ENCODE results near the gene MFGE8.

Gene MFGE8

DNA sequence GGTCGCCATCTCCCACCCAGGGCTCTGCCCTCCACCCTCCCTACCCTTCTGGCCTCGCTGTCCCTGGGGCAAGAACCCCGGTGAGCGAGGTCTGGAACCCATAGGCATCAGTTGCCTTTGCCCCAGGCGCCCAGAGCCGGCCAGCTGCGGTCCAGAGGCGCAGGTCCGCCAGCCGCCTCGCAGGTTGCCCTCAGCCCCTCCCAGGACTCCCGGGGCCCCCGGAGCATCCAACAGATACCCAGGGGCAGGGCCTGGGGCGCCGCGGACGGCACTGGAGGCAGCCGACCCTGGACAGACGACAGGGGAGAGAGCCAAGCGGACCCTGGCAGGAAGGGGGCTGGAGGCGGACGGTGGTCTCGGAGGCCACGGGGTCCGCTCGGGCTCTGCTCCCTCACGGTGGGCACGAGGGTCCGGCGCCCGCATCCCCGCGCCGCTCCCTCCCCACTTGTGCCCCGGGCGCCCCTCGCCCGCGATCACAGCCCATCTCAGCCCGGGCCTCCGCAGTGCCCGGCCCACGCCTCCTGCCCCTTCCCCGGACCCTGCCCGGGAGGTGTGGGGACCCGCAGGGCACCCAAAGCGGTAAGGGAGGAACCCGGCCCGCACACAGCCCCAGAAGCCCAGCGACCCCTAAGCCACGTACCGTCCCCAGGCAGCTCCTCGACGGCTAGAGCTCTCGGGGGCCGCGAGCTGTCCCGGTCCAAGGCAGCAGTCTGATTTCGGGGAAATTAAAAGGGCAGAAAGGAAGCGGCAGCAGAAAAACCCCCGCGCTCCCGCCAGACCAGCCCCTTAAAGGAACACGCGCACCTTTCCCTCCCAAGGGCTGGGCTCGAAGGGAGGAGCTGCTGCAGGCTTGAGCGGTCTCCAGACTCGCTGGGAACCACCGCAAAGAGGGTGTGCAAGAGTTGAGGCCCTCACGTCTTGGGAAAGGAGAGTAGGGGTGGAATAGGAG is 18.1 kb downstream of the MFGE8 start, which contains the start of gene HAPLN3:
Gene HAPLN3, minus strand, starts transcription at position 726 of the 949 bp plus-strand sequence. CDS start 8,246 bp downstream, outside the sequence.
- ChIA-PET POLR2A (no interaction called here), CTCF (interaction anchor here (0.8 to 1.3 kb wide), 2 partner anchors 10 to 17 kb away, joined by 3 to 4 read pairs; no protein-coding TSS in a partner anchor)
- Histone ChIP-seq H3K9me3 (ENCODE audit: control extremely low read depth in 1 of 5, control insufficient read depth in 4 of 5, insufficient read depth in 2 of 5, low read depth in 1 of 5, low read length in 4 of 5) (no peaks in the 10 kb centered on the region), H3K27ac (ENCODE audit: insufficient read depth in 1 of 2, low read depth in 1 of 2, low read length in 2 of 2, poor library complexity in 1 of 2, severe bottlenecking in 2 of 2) (no peak within 1 kb of the TSS), H3K36me3 (ENCODE audit: control insufficient read depth in 4 of 4, insufficient read depth in 4 of 4, low read length in 3 of 4) (peaks cover 0 to 2% (median 1%) of the 10 kb centered on the region in 4 experiments), H3K4me1 (ENCODE audit: control extremely low read depth in 1 of 4, control insufficient read depth in 4 of 4, insufficient read depth in 4 of 4, low read length in 3 of 4) (peaks cover 0 to 35% (median 28%) of the 10 kb centered on the region in 4 experiments), H3K27me3 (replicated peaks in 2 of 5; ENCODE audit: control insufficient read depth in 4 of 5, insufficient read depth in 5 of 5, low read length in 4 of 5) (peaks cover 2 to 19% (median 8%) of the 10 kb centered on the region in 5 experiments), H3K4me3 (ENCODE audit: control insufficient read depth in 1 of 7, extremely low read depth in 1 of 7, insufficient read depth in 4 of 7, low read depth in 2 of 7, low read length in 6 of 7) (peak within 1 kb of the TSS; percentile 22 to 79 (median 62))
- WGBS (ENCODE audit: insufficient coverage): 2% methylated on average over 67 of the region's 70 CpGs
- DNase-seq: peak in 2 of 3 donors; percentile 50

DNA sequence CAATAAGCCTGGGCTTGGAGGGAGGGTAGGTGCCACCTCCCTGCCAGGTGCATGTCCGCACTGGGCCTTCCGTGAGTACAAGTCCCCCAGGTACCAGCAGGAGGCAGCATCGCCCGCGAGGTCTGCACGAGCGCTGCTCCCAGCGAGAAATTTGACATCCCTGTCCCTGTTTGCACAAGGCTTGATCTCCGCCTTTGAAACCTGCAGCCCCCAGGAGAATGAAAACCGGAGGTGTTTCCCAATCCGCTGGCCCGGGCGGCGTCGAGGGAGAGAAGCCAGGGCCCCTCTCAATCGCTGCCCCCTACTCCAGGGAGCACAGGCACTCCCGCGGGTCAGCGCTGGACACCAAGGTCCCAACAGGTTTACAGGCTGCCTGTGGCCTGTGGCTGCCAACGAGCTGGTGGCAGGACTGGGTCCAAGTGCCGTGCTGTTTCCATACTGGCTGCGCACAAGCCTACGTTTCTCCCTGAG is 18.8 kb downstream of the MFGE8 start:
- DNase-seq: peak; percentile 49 to 66 (median 65)
- H3K27me3 ChIP-seq (replicated peaks in 2 of 5; ENCODE audit: control insufficient read depth in 4 of 5, insufficient read depth in 5 of 5, low read length in 4 of 5): peaks cover 2 to 19% (median 8%) of the 10 kb centered on the region in 5 experiments
- peaks cover 0 to 35% (median 28%) of the 10 kb centered on the region in 4 experiments for H3K4me1 ChIP-seq (ENCODE audit: control extremely low read depth in 1 of 4, control insufficient read depth in 4 of 4, insufficient read depth in 4 of 4, low read length in 3 of 4)
- WGBS (ENCODE audit: insufficient coverage): under 1% methylated on average over 22 of the region's 23 CpGs
- peak overlapping the region in 5 of 7 experiments; percentile 43 to 79 (median 67) for H3K4me3 ChIP-seq (ENCODE audit: control insufficient read depth in 1 of 7, extremely low read depth in 1 of 7, insufficient read depth in 4 of 7, low read depth in 2 of 7, low read length in 6 of 7)
- peaks cover 0 to 2% (median 1%) of the 10 kb centered on the region in 4 experiments for H3K36me3 ChIP-seq (ENCODE audit: control insufficient read depth in 4 of 4, insufficient read depth in 4 of 4, low read length in 3 of 4)
- no peak overlapping the region for H3K27ac ChIP-seq (ENCODE audit: insufficient read depth in 1 of 2, low read depth in 1 of 2, low read length in 2 of 2, poor library complexity in 1 of 2, severe bottlenecking in 2 of 2)
- no peaks in the 10 kb centered on the region for H3K9me3 ChIP-seq (ENCODE audit: control extremely low read depth in 1 of 5, control insufficient read depth in 4 of 5, insufficient read depth in 2 of 5, low read depth in 1 of 5, low read length in 4 of 5)
- CTCF ChIA-PET: interaction anchor here (1.3 kb wide), 1 partner anchor 18 kb away, joined by 4 read pairs; no protein-coding TSS in a partner anchor
- POLR2A ChIA-PET: no interaction called here

DNA sequence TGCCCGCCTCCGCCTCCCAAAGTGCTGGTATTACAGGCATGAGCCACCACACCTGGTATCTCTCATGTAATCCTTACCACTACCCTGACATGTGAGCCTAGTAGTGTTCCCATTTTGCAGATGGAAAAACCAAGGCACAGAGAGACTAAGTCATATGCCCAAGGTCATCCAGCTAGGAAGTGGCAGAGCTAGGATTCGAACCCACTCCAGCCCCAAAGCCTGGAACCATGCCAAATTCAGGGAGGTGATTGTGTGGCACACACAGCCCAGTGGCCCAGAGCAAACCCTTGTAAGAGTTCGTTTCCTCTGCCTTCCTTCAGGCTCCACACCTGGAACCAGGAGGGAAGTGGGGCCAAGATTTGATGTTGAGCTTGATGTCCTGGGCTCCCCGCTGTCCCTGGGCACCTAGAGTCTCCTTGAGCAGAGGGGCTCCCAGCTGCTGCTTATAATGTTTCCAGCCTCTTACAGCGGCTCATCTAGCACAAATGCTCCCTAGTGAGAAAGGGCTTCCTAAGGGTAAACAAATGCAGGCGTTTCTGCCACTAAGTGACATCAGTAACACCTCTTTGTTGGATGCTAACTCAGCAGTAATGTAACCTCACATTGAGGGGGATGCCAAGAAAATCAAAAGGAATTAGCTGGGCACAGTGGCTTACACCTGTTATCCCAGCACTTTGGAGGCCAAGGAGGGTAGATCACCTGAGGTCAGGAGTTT is 21.5 kb downstream of the MFGE8 start:
- ChIA-PET CTCF (interaction anchor here (0.7 to 2.6 kb wide), 8 partner anchors 10 to 287 kb away, joined by 3 to 15 read pairs (median 4); no protein-coding TSS in a partner anchor), POLR2A (no interaction called here)
- Histone ChIP-seq H3K36me3 (ENCODE audit: control insufficient read depth in 4 of 4, insufficient read depth in 4 of 4, low read length in 3 of 4) (no peaks in the 10 kb centered on the region), H3K27me3 (replicated peaks in 2 of 5; ENCODE audit: control insufficient read depth in 4 of 5, insufficient read depth in 5 of 5, low read length in 4 of 5) (peaks cover 2 to 19% (median 8%) of the 10 kb centered on the region in 5 experiments), H3K9me3 (ENCODE audit: control extremely low read depth in 1 of 5, control insufficient read depth in 4 of 5, insufficient read depth in 2 of 5, low read depth in 1 of 5, low read length in 4 of 5) (no peaks in the 10 kb centered on the region), H3K4me3 (ENCODE audit: control insufficient read depth in 1 of 7, extremely low read depth in 1 of 7, insufficient read depth in 4 of 7, low read depth in 2 of 7, low read length in 6 of 7) (no peak overlapping the region), H3K27ac (ENCODE audit: insufficient read depth in 1 of 2, low read depth in 1 of 2, low read length in 2 of 2, poor library complexity in 1 of 2, severe bottlenecking in 2 of 2) (no peak overlapping the region), H3K4me1 (ENCODE audit: control extremely low read depth in 1 of 4, control insufficient read depth in 4 of 4, insufficient read depth in 4 of 4, low read length in 3 of 4) (peaks cover 0 to 22% (median 15%) of the 10 kb centered on the region in 4 experiments)
- DNase-seq: no peak
- 88% methylated on average over 6 of the region's 7 CpGs for WGBS (ENCODE audit: insufficient coverage)

DNA sequence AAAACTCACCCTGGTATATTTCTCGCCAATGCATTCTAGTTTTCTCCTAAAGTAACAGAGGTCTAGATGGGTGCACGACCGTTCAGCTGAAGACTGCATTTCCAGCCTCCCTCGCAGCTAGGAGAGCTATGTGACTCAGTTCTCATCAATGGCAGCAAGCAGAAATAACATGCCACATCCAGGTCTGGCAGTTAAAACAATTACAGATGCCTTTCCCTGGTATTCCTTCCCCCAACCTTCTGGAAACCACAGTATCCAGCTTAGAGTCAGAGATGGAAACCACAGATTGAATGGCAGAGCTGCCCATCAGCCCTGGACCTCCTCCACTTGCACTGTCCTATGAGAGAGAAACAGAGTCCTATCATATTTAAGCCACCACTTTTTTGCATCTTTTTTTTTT is 22.7 kb downstream of the MFGE8 start:
- Histone ChIP-seq H3K4me1 (ENCODE audit: control extremely low read depth in 1 of 4, control insufficient read depth in 4 of 4, insufficient read depth in 4 of 4, low read length in 3 of 4) (peaks cover 0 to 16% (median 12%) of the 10 kb centered on the region in 4 experiments), H3K27ac (ENCODE audit: insufficient read depth in 1 of 2, low read depth in 1 of 2, low read length in 2 of 2, poor library complexity in 1 of 2, severe bottlenecking in 2 of 2) (no peak overlapping the region), H3K4me3 (ENCODE audit: control insufficient read depth in 1 of 7, extremely low read depth in 1 of 7, insufficient read depth in 4 of 7, low read depth in 2 of 7, low read length in 6 of 7) (no peak overlapping the region), H3K27me3 (replicated peaks in 2 of 5; ENCODE audit: control insufficient read depth in 4 of 5, insufficient read depth in 5 of 5, low read length in 4 of 5) (peaks cover 2 to 16% (median 6%) of the 10 kb centered on the region in 5 experiments), H3K9me3 (ENCODE audit: control extremely low read depth in 1 of 5, control insufficient read depth in 4 of 5, insufficient read depth in 2 of 5, low read depth in 1 of 5, low read length in 4 of 5) (no peaks in the 10 kb centered on the region), H3K36me3 (ENCODE audit: control insufficient read depth in 4 of 4, insufficient read depth in 4 of 4, low read length in 3 of 4) (no peaks in the 10 kb centered on the region)
- WGBS (ENCODE audit: insufficient coverage): 98% methylated on average over 4 of the region's 4 CpGs
- no peak for DNase-seq
- CTCF ChIA-PET: interaction anchor here (0.7 to 2.5 kb wide), 5 partner anchors 11 to 168 kb away, joined by 3 to 15 read pairs (median 4); no protein-coding TSS in a partner anchor
- POLR2A ChIA-PET: no interaction called here

DNA sequence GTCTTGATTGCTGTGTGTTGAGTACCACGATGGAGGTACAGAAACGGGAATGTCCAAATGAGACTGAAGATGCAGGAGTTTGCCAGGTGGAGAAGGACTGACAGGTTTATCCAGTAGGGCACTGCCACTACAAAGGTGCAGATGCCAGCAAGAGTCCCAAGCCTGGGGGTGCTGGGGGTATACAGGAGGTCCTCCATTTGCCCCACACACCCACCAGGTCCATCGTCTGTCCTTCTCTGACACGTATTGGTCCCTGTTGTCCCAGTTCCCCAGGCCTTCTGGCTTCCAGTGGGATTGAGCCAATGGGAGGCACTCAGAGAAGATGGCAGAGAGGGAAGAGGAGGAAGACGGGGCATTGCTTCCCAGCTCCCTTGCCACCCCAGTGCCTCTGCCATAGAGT is 24.5 kb downstream of the MFGE8 start:
- no peak for DNase-seq
- Histone ChIP-seq H3K4me1 (ENCODE audit: control extremely low read depth in 1 of 4, control insufficient read depth in 4 of 4, insufficient read depth in 4 of 4, low read length in 3 of 4) (no peaks in the 10 kb centered on the region), H3K27ac (ENCODE audit: insufficient read depth in 1 of 2, low read depth in 1 of 2, low read length in 2 of 2, poor library complexity in 1 of 2, severe bottlenecking in 2 of 2) (no peak overlapping the region), H3K36me3 (ENCODE audit: control insufficient read depth in 4 of 4, insufficient read depth in 4 of 4, low read length in 3 of 4) (peaks cover 0 to 2% (median 0%) of the 10 kb centered on the region in 4 experiments), H3K4me3 (ENCODE audit: control insufficient read depth in 1 of 7, extremely low read depth in 1 of 7, insufficient read depth in 4 of 7, low read depth in 2 of 7, low read length in 6 of 7) (no peak overlapping the region), H3K9me3 (ENCODE audit: control extremely low read depth in 1 of 5, control insufficient read depth in 4 of 5, insufficient read depth in 2 of 5, low read depth in 1 of 5, low read length in 4 of 5) (no peaks in the 10 kb centered on the region), H3K27me3 (replicated peaks in 2 of 5; ENCODE audit: control insufficient read depth in 4 of 5, insufficient read depth in 5 of 5, low read length in 4 of 5) (no peaks in the 10 kb centered on the region)
- POLR2A ChIA-PET: no interaction called here
- CTCF ChIA-PET: interaction anchor here (0.9 kb wide), 1 partner anchor 15 kb away, joined by 5 read pairs; no protein-coding TSS in a partner anchor
- WGBS (ENCODE audit: insufficient coverage): 100% methylated on average over 2 of the region's 5 CpGs

DNA sequence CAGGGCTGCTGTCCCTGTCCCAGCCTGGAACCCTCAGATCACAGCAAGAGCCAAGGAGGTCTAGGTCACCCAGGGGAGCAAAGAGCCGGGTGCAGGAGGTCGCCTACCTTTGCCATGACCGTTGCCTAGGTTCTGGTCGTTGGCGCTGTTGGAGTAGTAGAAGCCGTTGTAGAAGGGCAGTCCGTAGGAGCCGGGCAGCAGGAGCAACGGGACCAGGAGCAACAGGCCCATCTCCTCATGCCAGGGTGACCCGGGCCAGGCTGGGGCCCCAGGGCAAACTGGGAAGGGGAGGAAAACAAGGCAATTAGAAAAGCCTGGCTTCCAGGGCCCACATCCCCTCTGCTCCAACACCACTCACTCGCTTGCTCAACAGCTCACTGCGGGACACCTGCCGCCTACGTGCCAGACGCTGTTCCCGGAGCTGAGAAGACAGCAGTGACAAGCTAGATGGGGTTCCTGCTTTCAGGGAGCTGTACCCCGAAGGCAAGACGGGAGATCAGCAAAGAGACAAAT is 26.1 kb downstream of the MFGE8 start:
- ChIA-PET POLR2A (no interaction called here), CTCF (interaction anchor here (0.7 kb wide), 1 partner anchor 8 kb away, joined by 3 read pairs; no protein-coding TSS in a partner anchor)
- peaks cover 0 to 2% (median 0%) of the 10 kb centered on the region in 4 experiments for H3K36me3 ChIP-seq (ENCODE audit: control insufficient read depth in 4 of 4, insufficient read depth in 4 of 4, low read length in 3 of 4)
- H3K4me1 ChIP-seq (ENCODE audit: control extremely low read depth in 1 of 4, control insufficient read depth in 4 of 4, insufficient read depth in 4 of 4, low read length in 3 of 4): no peaks in the 10 kb centered on the region
- no peaks in the 10 kb centered on the region for H3K27me3 ChIP-seq (replicated peaks in 2 of 5; ENCODE audit: control insufficient read depth in 4 of 5, insufficient read depth in 5 of 5, low read length in 4 of 5)
- DNase-seq: no peak
- WGBS (ENCODE audit: insufficient coverage): 97% methylated on average over 18 of the region's 18 CpGs
- no peaks in the 10 kb centered on the region for H3K9me3 ChIP-seq (ENCODE audit: control extremely low read depth in 1 of 5, control insufficient read depth in 4 of 5, insufficient read depth in 2 of 5, low read depth in 1 of 5, low read length in 4 of 5)
- no peak overlapping the region for H3K4me3 ChIP-seq (ENCODE audit: control insufficient read depth in 1 of 7, extremely low read depth in 1 of 7, insufficient read depth in 4 of 7, low read depth in 2 of 7, low read length in 6 of 7)
- no peak overlapping the region for H3K27ac ChIP-seq (ENCODE audit: insufficient read depth in 1 of 2, low read depth in 1 of 2, low read length in 2 of 2, poor library complexity in 1 of 2, severe bottlenecking in 2 of 2)
